Hematopoietic multipotent progenitor cell treated with erythropoietin and hydrocortisone succinate and interleukin-3 and kit ligand, for 8 days (in vitro differentiated cells): ENCODE measurements around the gene B9D2.
"Not testable (repeated sequence)": the region's sequence is repeated elsewhere in the genome, so short reads cannot be mapped to it uniquely, and the experiment has no call there.

Experiments
- DNase-seq: peaks from one replicate; pipeline ENCODE4 v3.0.0-alpha.2; 2015

Gene B9D2

DNA sequence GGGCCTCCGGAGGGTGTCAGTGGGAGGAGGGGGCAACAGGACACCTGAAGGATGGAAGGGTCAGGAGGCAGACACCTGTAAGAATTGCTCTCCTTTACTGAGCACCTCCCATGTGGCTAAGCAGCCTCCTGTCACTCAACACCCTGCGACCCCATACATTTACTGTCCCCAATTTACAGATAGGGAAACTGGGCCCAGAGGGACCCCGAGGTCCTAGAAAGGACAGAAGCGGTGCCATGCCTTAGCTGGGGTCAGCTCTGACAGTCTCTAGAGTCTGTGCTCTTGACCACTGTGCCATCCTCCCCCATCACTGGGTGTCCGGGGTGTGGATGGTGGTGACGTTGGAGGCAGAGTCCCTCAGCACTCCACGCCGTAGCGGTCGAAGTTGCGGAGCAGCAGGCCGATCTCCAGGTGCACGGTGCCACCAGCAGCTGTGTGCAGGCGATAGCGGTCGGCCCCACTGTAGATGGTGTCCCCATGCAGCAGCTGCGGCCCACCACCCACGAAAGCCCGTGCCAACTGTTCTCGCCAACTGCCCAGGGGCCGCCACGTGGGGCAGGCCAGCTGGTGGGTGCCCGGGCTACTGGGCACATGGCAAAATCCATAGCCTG is 9.5 kb downstream of the B9D2 start:
- no peak for DNase-seq

DNA sequence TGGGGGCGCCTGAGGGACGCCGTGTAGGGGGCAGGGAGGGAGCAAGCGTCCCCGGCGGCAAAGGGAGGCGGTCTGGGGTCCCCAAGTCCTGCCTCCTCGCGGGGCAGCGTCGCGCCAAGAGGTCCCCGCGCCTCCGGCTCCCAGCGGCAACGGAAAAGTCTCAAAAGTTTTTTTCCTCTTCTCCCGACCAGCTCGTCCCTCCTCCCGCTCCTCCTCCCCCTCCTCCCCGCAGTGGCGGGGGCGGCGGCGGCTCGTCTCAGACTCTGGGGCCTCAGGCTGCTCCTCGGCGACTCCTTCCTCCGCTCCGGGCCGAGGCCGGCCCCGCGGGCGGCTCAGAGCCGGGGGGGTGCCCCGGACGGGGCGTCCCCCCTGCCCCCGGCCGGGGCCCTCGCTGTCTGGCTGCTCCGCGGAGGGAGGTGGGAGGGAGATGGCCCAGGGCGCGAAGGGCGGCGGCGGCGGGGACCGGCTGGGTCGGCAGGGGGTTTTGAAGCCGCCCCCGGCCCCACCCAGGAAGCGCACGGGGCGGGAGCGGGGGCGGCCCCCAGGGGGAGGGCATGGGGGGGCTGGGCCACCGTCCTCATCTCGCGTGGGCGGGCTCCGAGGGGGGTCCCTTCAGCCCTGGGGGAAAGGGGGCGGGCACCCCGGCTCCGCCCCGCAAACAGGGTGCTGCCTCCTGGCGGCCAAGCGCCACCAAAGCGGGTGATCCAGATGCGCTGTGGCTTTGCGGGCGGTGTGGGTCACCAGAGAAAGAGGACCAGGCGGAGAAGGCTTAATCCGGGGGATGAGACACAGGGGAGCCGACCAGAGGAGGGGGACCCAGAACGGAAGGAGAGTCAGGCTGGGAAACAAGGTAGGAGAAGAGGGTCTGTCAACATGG is 10.2 kb downstream of the B9D2 start, which contains the start of gene TGFB1:
TSS of gene TGFB1 (minus strand) at position 457 of the 877 bp plus-strand sequence. CDS start 878 bp downstream, outside the sequence.
- peak; percentile 87 for DNase-seq

DNA sequence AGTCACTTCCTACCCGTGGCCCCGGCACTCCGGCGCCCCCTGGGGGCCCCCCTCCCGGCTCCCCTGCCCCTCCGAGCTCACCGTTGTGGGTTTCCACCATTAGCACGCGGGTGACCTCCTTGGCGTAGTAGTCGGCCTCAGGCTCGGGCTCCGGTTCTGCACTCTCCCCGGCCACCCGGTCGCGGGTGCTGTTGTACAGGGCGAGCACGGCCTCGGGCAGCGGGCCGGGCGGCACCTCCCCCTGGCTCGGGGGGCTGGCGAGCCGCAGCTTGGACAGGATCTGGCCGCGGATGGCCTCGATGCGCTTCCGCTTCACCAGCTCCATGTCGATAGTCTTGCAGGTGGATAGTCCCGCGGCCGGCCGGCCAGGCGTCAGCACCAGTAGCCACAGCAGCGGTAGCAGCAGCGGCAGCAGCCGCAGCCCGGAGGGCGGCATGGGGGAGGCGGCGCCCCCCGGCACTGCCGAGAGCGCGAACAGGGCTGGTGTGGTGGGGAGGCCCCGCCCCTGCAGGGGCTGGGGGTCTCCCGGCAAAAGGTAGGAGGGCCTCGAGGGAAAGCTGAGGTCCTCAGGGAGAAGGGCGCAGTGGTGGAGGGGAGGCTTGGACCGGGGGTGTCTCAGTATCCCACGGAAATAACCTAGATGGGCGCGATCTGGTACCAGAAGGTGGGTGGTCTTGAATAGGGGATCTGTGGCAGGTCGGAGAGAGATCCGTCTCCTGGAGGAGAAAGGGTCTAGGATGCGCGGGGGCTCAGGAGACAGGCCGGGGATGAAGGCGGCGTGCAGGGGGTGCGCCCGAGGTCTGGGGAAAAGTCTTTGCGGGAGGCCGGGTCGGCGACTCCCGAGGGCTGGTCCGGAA is 11.1 kb downstream of the B9D2 start:
- peak; percentile 75 for DNase-seq

DNA sequence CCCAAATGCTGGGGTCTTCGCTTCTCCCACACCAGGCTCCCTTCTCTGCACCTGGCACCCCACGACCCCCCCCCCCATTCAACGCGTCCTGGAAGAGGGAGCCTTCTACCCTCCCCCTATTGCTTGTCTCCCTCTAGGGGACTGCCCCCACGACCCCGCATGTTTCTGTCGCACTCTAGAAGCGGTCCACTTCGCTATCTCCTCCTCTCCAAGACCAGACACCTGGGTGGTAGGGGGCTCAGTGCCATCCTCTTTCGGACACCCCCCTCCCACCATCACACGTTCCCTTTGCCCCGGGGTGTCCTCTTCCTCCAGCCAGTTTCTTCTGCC is 11.7 kb downstream of the B9D2 start:
- DNase-seq: no peak

DNA sequence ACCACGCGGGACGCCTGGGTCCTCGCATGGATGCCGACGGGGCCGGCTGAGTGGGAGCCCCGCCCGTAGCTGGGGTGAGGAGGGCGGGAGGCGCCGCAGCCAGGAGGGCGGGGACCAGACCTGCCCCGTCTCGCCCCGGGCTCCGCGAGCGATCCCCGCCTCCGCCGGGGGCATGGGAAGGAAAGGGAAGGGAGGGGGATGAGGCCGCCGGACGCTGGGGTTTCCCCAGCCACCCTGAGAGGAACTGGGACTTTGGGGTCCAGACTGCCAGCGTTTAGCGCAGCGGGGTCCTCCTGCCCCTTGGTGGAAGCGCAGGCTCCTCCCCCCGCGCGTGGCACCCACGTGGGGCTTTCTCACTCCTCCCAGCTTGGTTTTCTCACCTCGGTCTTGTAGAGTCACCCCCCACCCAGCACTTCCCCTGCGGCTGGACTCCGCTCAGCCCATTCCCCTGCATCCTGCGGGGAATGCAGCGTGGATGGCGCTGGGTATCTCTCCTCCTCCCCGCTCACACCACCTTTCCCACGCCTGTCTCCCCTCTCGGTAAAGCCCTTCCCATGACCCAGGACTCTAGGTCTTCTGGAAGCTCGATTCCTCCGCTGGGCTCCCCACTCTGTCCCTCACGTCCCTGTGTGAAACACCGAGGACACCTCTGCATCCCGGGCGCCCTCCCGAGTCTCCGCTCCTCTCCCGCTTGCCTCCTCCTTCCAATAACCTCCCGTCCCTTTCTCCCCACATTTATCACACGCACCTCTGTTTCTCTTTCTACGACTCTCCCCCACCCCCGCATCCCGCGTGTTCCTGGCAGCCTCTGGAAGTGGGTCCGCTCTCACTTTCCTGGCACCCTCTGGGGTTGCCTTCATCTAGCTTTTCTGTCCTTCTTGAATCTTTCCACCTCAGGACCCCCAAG is 12.4 kb downstream of the B9D2 start:
- DNase-seq: peak; percentile 73

DNA sequence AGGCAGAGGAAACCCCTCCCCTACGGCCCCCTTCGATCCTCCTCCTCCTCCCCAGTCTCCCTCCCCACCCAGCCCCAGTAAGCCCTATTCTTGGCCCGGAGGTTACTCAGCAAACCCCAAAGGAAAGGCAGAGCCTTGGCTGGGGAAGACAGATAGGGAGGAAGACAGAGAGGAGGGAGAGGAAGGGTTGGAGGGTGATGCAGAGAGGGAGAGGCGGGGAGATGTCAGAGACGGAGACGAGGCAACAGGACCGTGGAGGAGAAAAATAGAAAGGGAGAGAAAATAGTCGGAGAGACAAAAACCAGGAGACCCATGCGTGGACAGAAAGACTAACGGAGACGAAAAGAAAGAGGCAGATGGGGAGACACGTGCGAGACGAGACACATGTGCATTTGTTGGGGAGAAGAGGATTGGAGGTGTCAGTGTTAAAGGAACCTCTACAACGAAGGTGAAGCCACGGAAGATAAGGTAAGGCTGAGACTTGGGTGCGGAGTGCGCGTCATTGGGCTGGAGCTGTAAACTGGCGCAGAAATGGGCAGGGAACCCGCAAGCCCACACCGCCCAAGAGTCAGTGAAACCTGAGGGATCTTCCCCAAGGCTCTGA is 13.1 kb downstream of the B9D2 start:
- peak; percentile 86 for DNase-seq

DNA sequence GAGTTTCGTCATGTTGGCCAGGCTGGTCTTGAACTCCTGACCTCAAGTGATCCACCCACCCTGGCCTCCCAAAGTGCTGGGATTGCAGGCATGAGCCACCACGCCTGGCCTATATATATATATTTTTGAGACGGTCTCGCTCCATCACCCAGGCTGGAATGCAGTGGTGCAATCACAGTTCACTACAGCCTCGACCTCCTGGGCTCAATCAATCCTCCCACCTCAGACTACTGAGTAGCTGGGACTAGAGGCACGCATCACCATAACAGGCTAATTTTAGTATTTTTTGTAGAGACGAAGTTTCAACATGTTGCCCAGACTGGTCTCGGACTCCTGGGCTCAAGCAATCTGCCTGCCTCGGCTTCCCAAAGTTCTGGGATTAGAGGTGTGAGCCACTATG is 17.0 kb downstream of the B9D2 start:
- DNase-seq: not testable (repeated sequence)

DNA sequence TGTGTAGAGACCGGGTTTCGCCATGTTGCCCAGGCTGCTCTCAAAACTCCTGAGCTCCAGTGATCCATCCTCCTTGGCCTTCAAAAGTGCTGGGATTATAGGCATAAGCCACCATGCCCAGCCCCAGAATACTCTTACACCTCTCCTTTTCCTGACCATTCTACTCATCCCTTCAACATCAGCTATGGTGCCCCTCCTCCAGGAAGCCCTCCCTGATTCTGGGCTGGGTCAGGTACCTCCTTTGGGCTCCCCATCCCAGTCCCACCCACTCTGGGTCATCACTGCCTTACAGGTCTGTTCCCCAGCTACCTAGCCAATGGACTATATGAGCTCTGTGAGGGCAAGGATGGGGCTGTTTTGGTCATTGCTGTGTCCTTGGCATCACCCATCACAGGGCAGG is 19.8 kb downstream of the B9D2 start:
- no peak for DNase-seq

DNA sequence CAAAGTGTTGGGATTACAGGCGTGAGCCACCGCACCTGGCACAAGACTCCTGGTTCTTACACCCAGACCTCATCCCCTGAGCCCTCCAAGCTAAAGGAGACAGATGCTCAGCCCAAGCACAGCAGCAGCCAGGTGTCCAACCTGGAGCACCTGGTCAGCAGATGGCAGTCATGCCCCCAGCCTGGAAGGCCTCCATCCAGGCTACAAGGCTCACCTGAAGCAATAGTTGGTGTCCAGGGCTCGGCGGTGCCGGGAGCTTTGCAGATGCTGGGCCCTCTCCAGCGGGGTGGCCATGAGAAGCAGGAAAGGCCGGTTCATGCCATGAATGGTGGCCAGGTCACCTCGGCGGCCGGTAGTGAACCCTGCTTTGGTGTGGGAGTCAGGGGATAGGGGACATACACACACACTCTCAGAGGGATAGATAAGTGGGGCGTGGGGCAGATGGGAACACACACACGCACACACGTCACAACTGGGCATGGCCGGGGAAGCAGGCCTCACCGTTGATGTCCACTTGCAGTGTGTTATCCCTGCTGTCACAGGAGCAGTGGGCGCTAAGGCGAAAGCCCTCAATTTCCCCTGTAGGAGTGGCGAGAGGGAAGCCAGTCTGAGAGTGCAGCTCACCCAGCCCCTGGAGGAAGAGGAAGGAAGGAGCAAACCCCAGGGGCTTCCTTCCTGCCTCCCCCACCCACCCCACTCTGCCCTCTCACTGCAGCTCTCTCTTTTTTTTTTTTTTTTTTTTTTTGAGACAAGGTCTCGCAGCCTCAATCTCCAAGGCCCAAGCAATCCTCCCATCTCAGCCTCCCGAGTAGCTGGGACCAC is 22.1 kb downstream of the B9D2 start:
- no peak for DNase-seq

DNA sequence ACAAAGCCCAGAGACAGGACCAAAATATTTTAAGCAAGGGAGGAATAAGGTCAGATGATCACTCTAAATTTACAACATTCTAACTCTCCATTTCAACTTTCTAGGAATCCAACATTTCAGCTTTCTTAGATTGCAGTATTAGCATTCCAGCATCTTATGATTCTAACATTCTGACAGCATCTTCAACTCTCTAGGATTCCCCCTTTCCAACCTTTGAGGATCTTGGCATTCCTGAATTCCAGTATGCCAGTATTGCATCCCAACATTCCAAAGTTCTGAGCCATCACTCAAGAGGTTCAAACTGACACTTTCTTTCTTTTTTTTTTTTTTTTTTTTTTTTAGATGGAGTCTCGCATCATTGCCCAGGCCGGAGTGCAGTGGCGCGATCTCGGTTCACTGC is 24.0 kb downstream of the B9D2 start:
- DNase-seq: no peak

DNA sequence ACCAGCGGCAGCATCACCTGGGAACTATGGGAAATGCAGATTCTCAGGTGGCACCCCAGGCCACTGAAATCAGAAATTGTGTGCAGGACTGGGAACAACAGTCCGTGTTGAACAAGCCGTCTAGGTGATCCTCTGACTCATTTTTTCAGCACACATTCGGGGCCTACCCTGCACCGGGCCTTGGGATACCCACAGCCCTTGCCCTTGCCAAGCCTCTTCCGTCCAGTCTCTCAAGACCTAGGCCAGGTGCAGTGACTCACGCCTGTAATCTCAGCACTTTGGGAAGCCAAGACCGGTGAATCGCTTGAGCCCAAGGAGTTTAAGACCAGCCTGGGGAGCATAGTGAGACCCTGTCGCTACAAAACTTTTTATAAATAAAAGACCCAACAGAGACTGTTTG is 28.5 kb downstream of the B9D2 start:
- no peak for DNase-seq

DNA sequence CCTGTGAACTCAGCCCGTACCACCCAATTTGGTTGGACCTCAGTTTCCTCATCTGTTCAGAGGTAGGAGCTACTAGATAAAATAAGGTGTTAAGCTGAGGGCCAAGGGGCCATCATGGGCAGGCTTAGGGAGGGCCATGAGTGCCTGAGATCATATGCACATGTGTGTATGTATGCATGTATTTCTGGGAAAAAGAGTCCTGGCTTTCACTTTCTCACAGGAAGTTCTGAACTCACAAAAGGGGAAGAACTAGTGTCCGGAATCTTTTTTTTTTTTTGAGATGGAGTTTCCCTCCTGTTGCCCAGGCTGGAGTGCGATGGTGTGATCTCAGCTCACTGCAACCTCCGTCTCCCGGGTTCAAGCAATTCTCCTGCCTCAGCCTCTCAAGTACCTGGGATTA is 29.2 kb downstream of the B9D2 start:
- no peak for DNase-seq

DNA sequence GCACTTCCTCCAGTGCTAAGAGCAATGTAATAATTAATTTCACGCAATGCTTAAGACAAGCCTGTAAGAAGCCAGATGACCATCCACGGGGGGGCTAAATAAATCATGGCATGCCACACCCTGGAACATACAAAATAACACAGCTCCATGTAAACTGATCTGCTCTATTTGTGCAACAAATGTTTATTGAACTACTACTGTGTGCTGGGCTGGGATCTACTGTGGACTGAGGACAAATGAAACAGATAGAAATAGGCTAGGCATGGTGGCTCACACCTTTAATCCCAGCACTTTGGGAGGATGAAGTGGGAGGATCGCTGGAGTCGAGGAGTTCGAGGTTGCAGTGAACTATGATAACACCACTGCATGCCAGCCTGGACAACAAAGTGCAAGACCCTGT is 31.5 kb downstream of the B9D2 start:
- DNase-seq: no peak

DNA sequence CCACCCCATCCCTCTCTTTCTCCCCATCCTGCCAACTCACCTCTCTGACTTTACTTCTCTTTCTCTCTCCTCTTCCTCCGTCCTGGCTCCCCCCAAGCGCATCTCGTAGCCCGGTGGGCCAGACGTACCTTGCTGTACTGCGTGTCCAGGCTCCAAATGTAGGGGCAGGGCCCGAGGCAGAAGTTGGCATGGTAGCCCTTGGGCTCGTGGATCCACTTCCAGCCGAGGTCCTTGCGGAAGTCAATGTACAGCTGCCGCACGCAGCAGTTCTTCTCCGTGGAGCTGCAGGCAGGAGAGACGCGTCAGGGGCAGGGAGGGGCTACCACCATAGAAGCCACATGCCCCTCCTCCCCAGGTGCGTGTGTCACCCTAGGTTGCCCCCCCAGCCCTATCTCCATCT is 31.9 kb downstream of the B9D2 start:
- DNase-seq: no peak

DNA sequence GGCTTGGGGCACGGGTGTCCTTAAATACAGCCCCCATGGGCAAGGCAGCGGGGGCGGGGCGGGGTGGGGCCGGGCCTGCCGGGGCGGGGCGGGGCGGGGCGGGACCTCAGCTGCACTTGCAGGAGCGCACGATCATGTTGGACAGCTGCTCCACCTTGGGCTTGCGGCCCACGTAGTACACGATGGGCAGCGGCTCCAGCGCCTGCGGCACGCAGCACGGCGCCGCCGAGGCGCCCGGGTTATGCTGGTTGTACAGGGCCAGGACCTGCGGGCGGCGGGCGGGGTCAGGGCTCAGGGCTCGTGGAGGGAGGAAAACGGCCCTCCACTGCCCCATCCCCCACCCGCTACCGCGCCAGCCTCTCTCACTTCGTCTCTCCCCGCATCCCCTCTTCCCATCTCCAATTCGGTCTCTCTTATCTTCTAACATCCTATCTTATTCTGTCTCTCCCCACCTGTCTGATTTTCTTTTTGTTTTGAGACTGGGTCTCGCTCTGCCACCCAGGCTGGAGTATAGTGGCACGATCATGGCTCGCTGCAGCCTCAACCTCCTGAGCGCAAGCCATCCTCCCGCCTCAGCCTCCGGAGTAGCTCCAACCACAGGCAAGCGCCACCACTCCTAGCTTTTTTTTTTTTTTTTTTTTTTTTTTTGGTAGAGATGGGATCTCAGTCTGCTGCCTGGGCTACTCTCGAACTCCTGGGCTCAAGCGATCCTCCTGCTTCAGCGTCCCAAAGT is 32.8 kb downstream of the B9D2 start:
- DNase-seq: no peak

DNA sequence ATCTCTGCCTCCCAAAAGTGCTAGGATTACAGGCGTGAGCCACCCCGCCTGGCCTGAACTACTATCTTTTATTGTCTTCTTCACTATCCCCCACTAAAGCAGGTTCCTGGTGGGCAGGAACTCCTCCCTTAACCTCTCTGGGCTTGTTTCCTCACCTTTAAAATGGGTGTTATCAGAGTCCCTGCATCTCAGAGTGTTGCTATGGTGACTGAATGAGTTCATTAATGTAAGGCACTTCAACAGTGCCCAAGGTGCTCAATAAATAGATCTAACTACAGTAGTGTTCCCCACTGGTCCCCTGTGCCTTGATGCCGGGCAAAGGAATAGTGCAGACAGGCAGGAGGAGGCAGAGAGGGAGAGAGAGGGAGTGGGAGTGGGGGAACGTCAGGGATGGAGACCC is 33.5 kb downstream of the B9D2 start:
- no peak for DNase-seq

DNA sequence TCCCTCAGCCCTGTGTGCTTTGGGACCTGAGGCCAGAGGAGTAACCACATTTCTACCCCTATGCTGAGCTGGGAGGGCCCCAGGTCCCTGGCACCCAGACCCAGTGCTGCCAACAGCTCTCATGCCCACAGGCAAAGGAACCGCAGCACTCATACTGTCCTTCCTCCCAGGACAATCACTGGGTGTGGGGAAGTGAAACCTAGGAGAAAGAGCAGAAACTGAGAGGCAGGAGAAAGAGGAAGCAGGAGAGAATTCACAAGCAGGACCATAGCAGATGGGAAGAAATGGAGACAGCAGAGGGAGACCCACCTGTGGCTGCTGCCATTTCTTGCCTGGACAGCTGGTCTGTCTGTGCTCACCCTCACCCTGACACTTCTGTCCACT is 35.1 kb downstream of the B9D2 start:
- DNase-seq: no peak

DNA sequence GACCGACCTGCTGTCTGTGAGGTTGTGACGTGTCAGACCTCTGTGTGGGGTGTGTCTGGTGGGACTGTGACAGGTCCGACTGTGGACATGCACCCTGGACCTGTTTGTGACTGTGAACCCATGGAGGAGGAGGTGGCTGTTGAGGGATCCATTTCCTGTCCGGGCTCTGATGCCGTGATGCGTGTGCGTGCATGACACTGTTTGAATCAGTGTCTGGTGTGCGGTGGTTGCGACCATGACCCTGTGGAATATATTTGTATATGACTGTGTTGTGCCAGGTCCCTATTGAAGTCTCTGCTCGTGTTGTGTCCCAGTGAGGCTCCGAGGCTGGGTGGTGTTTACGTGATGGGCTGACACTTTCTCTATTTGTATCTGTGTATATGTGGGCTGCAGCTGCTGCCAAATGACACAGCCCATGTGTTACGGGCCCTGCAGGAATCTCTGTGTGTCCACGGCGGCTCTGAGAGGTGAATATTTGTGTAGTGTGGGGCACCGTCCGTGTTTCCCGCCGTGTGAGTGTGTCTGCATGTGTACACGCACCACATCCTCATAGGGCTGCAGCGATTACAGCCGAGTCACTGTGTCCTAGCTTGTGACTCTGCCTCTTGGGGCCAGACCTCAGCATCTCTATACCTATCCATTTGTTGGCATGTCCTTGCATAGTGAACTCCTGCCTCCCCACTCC is 35.6 kb downstream of the B9D2 start:
- DNase-seq: peak; percentile 16

DNA sequence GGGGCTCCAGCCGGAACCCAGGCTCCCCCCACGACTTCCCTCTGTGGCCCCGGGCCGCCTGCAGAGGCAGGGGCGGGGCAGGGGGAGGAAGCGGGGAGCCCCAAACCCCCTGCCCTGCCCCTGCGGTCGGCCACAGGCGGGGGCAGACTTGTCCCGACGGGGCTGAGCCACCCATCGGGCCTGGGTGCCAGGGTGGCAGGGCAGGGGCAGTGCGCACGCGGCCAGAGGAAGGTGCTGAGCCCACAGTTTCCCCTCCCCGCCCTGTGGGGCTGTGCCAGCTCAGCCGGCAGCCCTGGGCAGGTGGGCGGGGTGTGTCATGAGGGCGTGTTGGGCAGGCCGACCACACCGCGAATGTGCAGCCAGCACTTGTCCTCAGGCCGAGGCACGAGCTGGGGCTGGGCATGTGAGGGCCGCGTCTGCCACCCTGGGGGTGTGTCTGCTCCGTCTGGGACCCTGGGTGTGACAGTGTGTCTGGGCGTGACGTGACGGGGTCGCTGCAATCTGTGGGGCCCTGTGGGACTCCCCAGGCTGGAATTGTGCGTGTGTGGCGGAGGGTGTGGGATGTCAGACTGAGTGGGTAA is 36.3 kb downstream of the B9D2 start:
- DNase-seq: peak; percentile 74
